NB4 (cell line): Measurements from ENCODE around the gene GNAT1.

Source experiments
- POLR2A ChIP-seq: IDR thresholded peaks from 2 replicates; pipeline ENCODE4 v1.6.1; 2011; ENCODE audit warnings: mild to moderate bottlenecking; ENCODE audit not compliant: insufficient read length; ENCODE audit errors: extremely low read depth
- TF ChIP-seq, protein P1 (sequence below): IDR thresholded peaks from one replicate; pipeline ENCODE4 v1.5.1; 2012; ENCODE audit warnings: low read depth, low read length
- TF ChIP-seq, protein P2 (sequence below): IDR thresholded peaks from 2 replicates; pipeline ENCODE4 v1.6.1; 2011; ENCODE audit warnings: low read depth, low read length

DNA sequence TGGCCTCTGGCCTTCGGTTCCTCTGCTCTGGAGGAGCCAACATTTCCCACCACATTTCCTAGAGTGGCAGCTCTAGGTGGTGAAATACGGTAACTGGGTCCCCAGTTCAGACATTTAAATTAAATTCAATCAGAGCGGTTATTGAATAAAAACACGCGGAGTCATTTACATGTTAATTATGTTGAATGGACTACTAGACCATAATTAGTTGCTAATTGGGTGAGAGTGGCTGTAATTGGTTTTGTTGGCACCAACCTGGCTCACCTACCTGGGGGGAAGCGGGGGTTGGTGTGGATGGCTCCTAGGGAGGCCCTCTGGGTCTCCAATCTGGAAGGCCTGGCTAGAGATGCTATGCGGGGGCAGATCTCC lies 23.6 kb upstream of the GNAT1 start:
- TF ChIP-seq, protein P1, sequence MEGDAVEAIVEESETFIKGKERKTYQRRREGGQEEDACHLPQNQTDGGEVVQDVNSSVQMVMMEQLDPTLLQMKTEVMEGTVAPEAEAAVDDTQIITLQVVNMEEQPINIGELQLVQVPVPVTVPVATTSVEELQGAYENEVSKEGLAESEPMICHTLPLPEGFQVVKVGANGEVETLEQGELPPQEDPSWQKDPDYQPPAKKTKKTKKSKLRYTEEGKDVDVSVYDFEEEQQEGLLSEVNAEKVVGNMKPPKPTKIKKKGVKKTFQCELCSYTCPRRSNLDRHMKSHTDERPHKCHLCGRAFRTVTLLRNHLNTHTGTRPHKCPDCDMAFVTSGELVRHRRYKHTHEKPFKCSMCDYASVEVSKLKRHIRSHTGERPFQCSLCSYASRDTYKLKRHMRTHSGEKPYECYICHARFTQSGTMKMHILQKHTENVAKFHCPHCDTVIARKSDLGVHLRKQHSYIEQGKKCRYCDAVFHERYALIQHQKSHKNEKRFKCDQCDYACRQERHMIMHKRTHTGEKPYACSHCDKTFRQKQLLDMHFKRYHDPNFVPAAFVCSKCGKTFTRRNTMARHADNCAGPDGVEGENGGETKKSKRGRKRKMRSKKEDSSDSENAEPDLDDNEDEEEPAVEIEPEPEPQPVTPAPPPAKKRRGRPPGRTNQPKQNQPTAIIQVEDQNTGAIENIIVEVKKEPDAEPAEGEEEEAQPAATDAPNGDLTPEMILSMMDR: no peak
- TF ChIP-seq POLR2A: no peak
- TF ChIP-seq, protein P2, sequence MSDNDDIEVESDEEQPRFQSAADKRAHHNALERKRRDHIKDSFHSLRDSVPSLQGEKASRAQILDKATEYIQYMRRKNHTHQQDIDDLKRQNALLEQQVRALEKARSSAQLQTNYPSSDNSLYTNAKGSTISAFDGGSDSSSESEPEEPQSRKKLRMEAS: no peak
